Stimulated activated CD4-positive, alpha-beta T cell treated with anti-CD3 and anti-CD28 coated beads, Interleukin-1b, Interleukin-23, amount 100 ng/mL, for 4 hours (primary cell): ENCODE data around the gene ATG4D.
"Not testable (repeated sequence)": the region's sequence is repeated elsewhere in the genome, so short reads cannot be mapped to it uniquely, and the experiment has no call there.

Experiments used
- DNase-seq, 2 donors: peaks; one replicate each; pipeline ENCODE4 v3.0.0-alpha.2; 2020; ENCODE audit warnings: low read depth in 2 of 2

The ATG4D gene

DNA sequence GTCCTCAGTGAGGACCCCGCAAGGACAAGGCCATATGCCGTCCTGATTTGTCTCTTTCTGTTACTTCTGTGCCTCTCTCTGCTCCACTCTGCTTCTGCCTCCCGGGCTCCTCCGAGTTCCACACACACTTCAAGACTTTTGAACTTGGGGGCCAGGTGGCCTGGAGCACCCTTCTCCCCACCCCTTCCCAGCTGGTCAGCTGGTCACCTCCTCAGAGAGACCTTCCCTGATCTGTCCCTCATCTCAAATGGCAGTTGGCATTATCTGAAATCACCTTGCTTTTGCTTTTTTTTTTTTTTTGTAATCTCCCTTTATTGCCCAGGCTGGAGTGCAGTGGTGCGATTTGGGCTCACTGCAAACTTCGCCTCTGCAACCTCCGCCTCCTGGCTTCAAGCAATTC, 24.3 kb upstream of the ATG4D start:
- DNase-seq: no peak

DNA sequence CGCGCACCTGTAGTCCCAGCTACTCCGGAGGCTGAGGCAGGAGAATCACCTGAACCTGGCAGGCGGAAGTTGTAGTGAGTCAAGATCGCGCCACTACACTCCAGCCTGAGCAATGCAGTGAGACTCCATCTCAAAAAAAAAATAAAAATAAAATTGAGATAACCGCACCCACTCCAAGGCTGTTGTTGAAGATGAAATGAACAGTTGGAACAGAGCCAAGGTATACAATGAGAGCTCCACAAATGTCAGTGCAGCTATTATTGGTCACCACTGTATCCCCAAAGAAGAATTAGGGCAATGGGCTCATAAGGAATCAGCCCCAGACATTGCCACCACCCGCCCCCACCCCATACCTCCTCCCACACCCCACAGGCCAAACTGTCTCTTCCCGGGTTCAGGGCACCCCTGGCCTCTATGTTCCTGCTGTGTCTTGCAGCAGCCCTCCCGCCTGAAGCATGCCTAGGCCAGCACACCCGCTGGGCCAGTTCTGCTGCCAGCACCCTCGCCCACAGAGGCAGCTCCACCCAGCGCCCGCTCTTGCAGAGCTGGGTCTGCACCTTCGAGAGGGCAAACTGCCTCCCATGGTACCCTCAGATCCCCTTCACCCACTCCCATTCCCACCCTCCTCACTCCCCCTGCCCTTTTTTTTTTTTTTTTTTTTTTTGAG, 22.9 kb upstream of the ATG4D start:
- no peak for DNase-seq

DNA sequence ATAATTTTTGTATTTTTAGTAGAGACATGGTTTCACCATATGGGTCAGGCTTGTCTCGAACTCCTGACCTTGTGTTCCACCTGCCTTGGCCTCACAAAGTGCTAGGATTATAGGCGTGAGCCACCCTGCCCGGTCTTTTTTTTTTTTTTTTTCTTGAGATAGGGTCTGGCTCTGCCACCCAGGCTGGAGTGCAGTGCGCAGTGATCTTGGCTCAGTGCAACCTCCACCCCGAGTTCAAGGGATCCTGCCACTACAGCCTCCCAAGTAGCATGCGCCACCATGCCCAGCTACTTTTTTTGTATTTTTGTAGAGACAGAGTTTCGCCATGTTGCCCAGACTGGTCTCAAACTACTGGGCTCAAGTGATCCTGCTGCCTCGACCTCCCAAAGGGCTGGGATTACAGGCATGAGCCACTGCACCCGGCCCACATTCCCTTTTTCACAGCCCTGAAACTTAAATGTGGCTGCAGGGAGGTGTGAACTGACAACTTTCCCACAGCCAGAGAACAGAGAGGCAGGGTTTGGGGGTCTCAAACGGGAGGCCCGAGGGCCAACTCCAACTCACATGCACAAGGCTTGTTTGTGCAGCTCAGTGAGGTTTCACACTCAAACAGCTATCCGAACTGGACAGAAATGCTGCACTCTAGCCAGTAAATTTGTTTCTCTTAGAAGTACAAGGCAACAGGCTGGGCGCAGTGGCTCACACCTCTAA, 22.1 kb upstream of the ATG4D start:
- no peak for DNase-seq

DNA sequence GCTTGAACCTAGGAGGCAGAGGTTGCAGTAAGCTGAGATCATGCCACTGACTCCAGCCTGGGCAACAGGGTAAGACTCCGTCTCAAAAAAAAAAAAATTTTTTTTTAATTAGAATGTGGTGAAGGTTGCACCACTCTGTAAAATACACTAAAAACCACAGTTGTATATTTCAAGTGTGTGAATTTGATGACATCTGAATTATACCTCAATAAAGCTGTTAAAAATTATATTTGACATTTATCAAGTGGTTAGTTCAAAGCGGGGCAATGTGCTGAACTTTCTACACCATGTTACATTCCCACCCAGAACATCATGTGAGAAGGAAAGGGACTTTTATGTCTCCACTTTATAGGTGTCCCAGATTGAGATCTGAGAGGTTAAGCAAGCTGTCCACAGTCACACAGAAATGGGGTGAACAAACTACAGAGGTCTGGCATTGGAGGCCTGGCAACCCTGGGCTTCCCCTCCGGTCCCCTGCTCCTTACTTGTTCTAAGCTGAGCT, 20.5 kb upstream of the ATG4D start:
- DNase-seq: no peak

DNA sequence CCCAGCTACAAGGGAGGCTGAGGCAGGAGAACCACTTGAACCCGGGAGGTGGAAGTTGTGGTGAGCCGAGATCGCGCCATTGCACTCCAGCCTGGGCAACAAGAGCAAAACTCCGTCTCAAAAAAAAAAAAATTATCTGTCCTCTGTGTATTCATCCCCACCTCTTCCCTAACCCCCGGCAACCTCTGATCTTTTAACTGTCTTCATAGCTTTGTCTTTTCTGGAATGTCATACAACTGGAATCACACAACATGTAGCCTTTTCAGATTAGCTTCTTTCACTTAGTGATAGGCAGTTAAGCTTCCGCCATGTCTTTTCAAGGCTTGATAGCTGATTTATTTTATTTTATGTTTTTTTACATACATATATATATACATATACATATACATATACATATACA, 18.1 kb upstream of the ATG4D start:
- no peak for DNase-seq

DNA sequence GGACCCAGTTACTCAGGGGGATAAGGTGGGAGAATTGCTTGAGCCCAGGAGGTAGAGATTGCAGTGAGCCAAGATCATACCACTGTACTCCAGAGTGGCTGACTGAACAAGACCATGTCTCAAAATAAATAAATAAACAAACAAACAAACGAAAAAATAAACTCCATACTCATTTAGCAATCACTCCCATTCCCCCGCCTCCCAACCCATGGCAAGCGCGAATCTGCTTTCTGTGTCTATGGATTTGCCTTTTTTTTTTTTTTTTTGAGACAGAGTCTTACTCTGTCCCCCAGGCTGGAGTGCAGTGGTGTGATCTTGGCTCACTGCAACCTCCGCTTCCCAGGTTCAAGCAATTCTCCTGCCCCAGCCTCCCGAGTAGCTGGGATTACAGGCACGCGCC, 16.8 kb upstream of the ATG4D start:
- not testable (repeated sequence) for DNase-seq

DNA sequence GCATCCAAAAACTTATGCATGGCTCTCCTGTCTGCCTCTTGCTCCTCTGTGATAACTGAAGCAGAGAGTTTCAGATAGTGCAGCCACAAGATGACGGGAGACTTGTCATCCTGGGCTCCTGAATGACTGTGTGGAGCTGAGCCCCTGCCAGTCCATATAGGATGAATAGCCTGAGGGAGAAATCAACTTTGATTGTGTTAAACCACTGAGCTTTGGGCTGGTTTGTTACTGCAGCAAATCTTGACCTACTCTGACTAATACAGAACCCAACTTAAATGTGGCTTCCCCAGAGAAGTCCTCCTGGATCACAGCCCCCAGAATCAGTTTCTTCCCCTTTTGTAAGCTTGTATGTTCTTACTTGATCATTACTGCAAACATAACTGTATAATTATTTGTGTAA, 11.2 kb upstream of the ATG4D start:
- DNase-seq: no peak

DNA sequence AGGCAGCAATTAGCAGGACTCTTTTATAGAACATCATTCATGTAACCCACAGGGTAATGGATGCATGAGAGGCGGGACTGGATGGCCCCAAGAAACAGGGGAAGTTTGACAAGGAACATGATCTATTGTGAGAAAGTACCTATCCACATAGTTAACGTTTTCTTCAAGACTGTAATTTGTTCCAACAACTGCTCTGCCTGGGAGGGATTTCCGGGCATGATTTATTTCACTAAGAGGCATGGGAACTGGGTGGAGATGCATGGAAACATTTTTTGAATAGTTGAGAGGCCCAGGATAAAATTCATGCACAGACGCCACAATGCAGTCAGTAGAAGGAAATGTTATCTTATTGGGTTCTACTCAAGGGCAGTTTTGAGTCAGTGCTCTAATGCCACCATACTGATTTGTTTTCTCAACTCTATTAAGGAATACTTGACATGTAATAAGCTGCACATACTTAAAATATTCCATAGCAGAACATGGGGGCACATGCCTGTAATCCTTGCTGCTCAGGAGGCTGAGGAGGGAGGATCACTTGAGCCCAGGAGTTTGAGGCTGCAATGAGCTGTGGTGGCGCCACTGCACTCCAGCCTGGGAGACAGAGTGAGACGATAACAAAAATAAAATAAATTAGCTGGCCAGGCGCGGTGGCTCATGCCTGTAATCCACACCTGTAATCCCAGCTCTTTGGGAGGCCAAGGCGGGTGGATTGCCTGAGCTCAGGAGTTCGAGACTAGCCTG, 9.9 kb upstream of the ATG4D start:
- no peak for DNase-seq

DNA sequence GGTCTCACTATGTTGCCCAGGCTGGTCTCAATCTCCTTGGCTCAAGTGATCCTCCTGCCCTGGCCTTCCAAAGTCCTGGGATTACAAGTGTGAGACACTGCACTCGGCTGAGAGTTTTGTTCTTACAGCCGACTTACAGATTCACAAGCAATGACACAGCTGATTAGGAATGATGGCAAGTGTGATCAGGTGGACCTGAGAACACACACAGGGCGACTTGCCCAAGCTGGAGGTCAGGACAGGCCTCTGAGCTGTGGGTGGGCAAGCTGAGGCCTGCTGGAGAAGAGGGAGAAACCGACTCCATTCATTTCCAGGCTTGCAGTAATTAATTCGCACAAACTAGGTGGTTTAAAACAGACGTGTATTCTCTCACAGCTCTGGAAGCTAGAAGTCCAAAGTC, 8.1 kb upstream of the ATG4D start:
- no peak for DNase-seq

DNA sequence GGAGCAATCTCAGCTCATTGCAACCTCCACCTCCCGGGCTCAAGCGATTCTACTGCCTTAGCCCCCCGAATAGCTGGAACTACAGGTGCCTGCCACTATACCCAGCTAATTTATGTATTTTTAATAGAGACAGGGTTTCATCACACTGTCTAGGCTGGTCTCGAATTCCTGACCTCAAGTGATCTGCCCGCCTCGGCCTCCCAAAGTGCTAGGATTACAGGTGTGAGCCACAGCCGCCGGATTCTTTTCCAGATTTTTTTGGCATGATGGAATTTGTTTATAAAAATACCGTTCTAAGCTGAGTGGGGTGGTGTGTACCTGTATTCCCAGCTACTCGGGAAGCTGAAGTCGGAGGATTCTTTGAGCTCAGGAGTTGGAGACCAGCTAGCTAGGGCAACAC, 6.0 kb upstream of the ATG4D start:
- no peak for DNase-seq

DNA sequence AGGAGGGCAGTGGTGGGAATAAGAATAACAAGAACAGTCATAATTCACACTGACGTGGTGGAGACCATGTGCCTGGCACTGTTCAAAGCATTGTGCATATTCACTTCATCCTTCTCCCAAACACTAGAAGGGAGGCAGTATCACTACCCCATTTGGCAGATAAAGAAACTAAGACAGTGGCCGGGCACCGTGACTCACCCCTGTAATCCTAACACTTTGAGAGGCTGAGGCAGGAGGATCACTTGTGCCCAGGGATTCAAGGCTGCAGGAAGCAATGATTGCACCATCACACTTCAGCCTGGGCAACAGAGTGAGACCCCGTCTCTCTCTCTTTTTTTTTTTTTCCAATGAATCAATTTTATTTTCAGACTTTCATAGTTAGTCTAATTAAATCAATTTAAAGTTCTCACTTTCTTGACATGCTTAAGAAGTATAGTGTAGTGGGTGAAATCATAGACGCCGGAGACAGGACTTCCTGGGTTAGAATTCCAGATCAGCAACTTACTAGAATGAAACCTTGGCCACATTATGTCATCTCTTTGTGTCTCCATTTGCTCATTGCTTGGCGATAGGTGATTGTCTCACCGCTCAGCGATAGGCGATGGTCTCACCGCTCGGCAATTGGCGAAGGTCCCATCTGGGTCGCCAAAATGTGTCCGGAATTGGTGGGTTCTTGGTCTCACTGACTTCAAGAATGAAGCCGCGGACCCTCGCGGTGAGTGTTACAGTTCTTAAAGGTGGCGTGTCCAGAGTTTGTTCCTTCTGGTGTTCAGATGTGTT, 5.3 kb upstream of the ATG4D start:
- DNase-seq: no peak

DNA sequence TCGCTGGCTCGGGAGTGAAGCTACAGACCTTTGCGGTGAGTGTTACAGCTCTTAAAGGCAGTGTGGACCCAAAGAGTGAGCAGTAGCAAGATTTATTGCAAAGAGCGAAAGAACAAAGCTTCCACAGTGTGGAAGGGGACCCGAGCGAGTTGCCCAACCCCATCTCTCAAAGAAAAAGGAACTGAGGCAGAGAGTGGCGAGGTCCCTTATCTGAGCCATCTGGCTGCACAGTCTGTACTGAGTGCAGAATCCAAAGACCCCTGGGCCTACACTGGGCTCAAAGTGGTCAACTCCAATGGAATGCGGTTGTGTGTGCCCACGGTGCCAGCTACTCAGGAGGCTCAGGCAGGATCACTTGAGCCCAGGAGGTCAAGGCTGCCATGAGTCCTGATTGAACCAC, 4.7 kb upstream of the ATG4D start:
- not testable (repeated sequence) for DNase-seq

DNA sequence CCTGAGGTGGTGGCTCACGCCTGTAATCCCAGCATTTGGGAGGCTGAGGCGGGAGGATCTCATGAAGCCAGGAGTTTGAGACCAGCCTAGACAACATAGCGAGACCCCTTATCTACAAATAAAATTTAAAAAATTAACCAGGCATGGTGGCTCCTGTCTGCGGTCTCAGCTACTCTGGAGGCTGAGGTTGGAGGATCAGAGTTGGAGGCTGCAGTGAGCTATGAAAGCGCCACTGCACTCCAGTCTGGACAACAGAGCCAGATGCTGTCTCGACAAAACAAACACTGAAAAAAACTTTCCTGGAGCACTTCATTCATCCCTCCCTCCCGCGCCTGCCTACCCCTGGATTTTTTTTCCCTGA, 665 bp upstream of the ATG4D start:
- no peak for DNase-seq

DNA sequence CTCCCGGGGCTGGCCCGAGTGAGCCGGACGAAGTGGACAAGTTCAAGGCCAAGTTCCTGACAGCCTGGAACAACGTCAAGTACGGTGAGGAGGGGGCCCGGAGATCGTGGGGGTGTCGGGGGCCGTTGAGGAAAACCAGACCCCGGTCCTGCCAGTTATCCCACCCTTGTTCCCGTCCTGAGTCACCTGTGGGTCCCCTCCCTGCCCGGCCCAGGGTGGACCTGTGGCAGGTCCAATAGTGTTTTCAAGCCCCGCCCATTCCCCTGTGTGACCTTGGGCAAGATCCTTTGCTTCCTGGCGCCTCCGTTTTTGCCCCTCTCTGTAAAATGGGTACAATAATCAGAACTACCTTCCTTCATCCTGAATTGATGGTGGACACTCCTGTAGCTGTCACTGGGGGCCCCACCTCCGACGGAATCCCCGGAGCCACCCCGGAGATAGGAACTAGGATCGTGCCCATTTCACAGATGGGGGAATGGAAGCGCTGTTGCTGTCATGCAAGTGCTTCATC, 593 bp downstream of the ATG4D start:
- DNase-seq: no peak

DNA sequence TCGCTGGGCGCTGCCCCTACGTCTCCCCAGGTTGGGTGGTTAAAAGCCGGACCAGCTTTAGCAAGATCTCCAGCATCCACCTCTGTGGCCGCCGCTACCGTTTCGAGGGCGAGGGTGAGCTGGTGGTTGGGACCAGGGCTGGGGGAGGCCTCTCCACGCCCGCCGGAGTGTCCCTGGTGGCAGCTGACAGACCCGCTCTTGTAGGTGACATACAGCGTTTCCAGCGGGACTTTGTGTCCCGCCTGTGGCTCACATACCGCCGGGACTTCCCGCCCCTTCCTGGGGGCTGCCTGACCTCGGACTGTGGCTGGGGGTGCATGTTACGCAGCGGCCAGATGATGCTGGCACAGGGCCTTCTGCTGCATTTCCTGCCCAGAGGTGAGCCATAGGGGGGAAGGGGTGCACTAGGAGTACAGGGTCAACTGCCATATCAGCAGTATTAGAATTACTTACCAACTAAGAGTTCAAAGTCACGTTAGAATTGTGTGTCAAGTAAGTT, 1.1 kb downstream of the ATG4D start:
- no peak for DNase-seq

DNA sequence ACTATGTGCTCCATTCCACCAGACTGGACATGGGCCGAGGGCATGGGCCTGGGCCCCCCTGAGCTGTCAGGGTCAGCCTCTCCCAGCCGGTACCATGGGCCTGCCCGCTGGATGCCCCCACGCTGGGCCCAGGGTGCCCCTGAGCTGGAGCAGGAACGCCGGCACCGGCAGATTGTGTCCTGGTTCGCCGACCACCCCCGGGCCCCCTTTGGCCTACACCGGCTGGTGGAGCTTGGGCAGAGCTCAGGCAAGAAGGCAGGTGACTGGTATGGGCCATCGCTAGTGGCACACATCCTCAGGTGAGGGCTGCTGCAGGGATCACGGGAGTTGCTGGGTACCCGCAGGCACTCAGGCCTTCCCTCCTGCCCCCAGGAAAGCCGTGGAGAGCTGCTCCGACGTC, 3.1 kb downstream of the ATG4D start:
- no peak for DNase-seq

DNA sequence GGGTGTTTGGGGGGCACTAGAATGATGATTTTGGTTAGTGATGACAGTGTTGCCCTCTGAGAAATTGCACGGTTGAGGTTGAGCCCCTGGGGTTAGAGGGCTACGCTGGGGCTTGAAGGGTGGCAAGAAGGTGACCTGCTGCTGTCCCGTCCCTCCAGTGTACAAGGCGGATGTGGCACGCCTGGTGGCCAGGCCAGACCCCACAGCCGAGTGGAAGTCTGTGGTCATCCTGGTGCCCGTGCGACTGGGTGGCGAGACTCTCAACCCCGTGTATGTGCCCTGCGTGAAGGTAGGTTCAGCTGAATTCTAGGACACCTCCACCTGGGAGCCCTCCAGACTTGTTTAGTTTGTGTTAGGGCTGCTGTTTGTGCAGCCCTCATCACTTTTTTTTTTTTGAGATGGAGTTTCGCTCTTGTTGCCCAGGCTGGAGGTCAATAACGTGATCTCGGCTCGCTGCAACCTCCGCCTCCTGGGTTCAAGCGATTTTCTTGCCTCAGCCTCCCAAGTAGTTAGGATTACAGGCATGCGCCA, 5.1 kb downstream of the ATG4D start:
- no peak for DNase-seq

DNA sequence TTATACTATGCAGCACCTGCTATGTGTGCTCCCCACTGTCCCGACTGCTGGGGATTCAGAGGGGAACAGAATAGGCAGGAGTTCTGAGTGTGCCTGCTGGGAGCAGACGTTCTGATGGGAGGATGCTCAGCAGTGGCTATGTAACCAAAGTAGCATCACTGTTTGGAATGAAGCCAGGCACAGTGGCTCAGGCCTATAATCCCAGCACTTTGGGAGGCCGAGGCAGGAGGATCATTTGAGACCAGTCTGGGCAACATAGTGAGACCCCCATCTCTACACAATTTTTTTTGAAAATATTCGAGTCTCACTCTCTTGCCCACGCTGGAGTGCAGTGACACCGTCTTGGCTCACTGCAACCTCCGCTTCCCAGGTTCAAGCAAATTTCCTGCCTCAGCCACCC, 6.0 kb downstream of the ATG4D start:
- no peak for DNase-seq

DNA sequence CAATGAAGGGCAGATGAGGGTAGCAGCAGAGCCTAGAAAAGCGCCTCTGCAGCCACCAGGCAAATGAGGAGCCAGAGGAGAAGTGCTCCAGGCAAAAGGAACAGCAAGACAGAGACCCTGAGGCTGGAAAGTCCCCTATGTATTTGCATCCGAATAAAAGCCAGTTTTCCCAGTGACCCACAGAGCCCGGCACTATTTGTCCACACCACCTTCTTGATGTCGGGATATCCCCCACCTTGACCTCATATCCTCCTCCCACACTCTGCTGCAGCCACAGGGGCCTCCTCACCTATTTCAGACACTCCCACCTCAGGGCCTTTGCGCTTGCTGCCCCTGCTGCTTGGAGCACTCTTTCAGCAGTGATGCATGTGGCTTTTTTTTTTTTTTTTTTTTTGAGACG, 6.6 kb downstream of the ATG4D start:
- no peak for DNase-seq

DNA sequence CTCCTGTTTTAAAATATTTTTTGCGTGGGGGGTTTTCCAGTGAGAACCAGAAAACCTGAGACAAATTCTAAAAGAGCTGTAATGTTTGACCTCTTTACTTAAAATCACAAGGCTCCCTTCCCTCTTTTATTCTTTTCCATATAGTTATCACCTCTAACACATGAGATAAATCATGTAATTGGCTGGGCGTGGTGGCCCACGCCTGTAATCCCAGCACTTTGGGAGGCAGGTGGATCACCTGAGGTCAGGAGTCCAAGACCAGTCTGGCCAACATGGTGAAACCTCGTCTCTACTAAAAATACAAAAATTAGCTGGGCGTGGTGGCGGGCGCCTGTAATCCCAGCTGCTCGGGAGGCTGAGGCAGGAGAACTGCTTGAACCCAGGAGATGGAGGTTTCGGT, 7.3 kb downstream of the ATG4D start:
- not testable (repeated sequence) for DNase-seq

DNA sequence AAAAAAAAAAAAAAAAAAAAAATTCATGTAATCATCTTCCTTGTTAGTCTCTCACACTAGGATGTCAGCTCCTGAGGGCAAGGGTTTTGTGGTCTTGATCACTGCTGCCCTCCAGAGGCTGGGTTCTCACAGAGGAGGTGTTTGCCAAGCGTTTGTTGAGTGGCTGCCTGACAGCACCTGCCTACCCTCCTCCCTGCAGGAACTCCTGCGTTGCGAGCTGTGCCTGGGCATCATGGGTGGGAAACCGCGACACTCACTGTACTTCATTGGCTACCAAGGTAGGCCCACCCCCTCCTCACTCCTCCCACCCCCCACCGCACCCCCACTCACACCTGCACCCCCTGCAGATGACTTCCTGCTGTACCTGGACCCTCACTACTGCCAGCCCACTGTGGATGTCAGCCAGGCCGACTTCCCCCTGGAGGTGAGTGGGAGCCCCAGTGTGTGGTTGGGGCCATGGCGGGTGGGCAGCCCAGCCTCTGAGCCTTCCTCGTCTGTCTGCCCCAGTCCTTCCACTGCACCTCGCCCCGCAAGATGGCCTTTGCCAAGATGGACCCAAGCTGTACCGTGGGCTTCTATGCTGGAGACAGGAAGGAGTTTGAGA, 8.1 kb downstream of the ATG4D start:
- no peak for DNase-seq
